Measurements from ENCODE around the gene DSTYK. TPM values are rescaled to one million over a fixed set of nuclear protein-coding genes. Genes with fewer than 3 reads are reported as not detected.
A peak's percentile ranks its signal among the peaks of the same experiment; 100 is the strongest.
"Not testable (repeated sequence)": the region's sequence is repeated elsewhere in the genome, so short reads cannot be mapped to it uniquely, and the experiment has no call there.

DSTYK gene
- total RNA-seq, 2 experiments from 2014 or later, result 14.0 to 14.4 TPM

DNA sequence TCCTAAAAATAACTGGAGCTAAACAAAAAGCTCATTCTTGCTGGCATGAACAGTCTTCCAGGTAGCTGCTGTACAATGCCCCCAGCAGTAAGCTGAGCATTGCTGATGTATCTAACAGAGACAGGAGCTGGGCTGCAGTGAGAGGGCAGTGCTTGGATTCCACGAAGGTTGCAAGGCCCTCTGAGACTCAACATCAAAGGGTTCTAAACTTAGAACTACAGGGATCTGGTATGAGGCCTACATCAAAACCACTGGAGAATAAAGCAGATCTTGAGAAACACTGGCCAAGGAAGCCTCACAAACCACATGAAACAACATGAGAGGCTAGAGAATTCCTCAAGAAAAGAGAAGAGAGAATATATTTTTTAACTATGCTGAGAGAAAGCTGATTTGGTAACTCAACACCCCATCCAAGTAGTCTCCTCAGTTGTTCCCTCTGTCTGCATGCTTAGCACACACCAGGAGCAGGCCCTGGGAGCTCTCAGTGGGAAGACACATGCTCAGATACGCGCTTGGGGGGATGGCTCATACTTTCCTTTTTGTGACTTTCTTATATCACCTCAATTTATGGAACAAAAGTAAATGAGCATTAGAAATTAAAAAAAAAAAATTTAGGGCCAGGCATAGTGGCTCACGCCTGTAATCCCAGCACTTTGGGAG is 27.7 kb downstream of the DSTYK start:
- Mint-ChIP-seq H3K27ac (peak overlapping the region; percentile 79), H3K9me3 (no peaks in the 10 kb centered on the region), H3K4me1 (peaks cover 58% of the 10 kb centered on the region), H3K36me3 (peaks cover 54% of the 10 kb centered on the region), H3K27me3 (no peaks in the 10 kb centered on the region), H3K4me3 (peak overlapping the region; percentile 42)
- DNase-seq, result peak; percentile 21

DNA sequence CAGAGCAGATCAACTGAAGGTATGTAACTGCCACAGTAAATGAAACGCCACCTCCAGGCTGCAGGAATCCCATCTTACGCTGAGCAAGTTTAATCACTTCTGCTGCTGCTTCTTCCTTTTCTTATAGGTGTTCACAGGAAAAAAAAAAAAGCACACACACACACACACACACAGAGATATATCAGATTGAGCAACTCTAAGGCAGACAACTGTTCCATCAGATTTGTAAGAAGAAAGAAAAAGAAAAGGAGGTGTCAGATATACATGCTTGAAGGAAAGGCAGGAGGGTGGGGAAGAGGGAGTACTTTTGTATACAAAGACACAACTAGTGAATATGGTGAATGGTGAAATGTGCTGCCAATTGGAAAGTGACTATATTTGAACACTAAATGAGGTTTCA is 28.6 kb downstream of the DSTYK start:
- Mint-ChIP-seq H3K36me3 (peaks cover 50% of the 10 kb centered on the region), H3K9me3 (no peaks in the 10 kb centered on the region), H3K4me1 (peaks cover 56% of the 10 kb centered on the region), H3K4me3 (no peak overlapping the region), H3K27ac (no peak overlapping the region), H3K27me3 (no peaks in the 10 kb centered on the region)
- DNase-seq, result no peak

DNA sequence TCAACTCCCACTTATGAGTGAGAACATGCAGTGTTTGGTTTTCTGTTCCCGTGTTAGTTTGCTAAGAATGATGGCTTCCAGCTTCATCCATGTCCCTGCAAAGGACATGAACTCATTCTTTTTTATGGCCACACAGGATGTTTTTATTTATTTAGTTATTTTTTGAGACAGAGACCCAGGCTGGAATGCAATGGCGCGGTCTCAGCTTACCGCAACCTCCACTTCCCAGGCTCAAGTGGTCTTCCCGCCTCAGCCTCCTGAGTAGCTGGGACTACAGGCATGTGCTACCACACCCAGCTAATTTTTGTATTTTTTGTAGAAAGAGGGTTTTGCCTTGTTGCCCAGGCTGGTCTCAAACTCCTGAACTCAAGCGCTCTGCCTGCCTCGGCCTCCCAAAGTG is 31.2 kb downstream of the DSTYK start:
- peaks cover 34% of the 10 kb centered on the region for H3K4me1 Mint-ChIP-seq
- not testable (repeated sequence) for H3K9me3 Mint-ChIP-seq, H3K27me3 Mint-ChIP-seq, H3K27ac Mint-ChIP-seq, DNase-seq, H3K4me3 Mint-ChIP-seq
- peaks cover 31% of the 10 kb centered on the region for H3K36me3 Mint-ChIP-seq

DNA sequence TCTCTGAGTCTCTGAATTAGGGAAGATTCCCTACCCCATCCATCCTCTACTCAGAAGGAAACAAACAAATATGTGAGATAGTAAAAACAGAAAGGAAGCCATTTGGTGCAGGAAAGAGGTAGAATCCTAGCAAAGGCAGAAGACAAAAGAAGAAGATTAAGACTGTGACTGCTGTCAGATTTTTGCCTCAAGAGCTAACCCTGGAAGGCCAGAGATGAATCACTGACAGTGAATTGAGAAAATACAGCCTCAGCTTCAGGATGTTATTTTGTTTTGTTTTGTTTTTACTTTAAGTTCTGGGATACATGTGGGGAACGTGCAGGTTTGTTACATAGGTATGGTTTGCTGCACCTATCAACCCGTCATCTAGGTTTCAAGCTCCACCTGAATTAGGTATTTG is 31.7 kb downstream of the DSTYK start:
- no peak for DNase-seq
- Mint-ChIP-seq H3K4me3 (no peak overlapping the region), H3K27me3 (no peaks in the 10 kb centered on the region), H3K27ac (no peak overlapping the region), H3K4me1 (peaks cover 32% of the 10 kb centered on the region), H3K9me3 (no peaks in the 10 kb centered on the region), H3K36me3 (peaks cover 32% of the 10 kb centered on the region)

DNA sequence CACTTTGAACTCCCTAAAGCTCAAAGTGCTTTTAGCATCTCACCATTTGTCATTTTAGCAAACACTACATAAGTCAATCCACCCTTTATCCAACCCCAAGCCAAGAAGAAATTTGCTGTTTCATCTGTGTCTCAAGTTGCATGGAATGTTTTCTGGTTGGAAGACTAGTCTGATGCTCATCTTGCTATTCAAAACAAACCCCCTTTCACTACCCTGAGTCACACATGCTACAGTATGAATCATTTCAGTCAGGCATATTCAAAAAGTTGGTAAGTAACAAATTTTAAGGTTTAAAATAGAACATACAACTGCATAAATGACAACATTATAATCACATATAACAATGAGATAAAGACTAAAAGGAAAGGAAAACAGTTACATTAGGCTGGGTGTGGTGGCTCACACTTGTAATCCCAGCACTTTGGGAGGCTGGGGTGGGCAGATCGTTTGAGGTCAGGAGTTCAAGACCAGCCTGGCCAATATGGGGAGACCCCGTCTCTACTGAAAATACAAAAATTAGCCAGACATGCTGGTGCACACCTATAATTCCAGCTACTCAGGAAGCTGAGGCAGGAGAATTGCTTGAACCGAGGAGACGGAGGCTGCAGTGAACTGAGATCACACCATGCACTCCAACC is 38.7 kb downstream of the DSTYK start:
- DNase-seq, result no peak
- H3K36me3 Mint-ChIP-seq, result peaks cover 31% of the 10 kb centered on the region
- no peak overlapping the region for H3K4me3 Mint-ChIP-seq
- H3K9me3 Mint-ChIP-seq, result no peaks in the 10 kb centered on the region
- peak overlapping the region; percentile 18 for H3K27ac Mint-ChIP-seq
- H3K27me3 Mint-ChIP-seq, result no peaks in the 10 kb centered on the region
- peaks cover 28% of the 10 kb centered on the region for H3K4me1 Mint-ChIP-seq

DNA sequence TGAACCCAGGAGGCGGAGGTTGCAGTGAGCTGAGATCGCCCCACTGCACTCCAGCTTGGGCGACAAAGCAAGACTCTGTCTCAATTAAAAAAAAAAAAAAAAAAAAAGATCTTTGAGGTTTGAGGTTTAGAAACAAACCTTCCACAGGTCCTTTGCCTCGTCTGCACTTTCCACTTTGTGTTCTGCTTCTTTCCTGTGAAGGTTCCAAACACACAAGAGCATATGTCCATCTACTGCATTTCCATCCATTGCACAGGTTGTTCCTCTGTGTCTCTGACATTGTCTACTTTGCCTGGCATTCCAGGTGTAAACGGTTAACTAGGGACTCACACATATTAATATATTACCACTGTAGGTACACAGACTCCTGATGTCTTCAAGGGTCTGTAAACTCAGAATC is 40.1 kb downstream of the DSTYK start:
- DNase-seq, result no peak
- no peaks in the 10 kb centered on the region for H3K27me3 Mint-ChIP-seq
- H3K9me3 Mint-ChIP-seq, result no peaks in the 10 kb centered on the region
- peaks cover 29% of the 10 kb centered on the region for H3K4me1 Mint-ChIP-seq
- H3K27ac Mint-ChIP-seq, result peak overlapping the region; percentile 68
- H3K4me3 Mint-ChIP-seq, result peak overlapping the region; percentile 55
- peaks cover 36% of the 10 kb centered on the region for H3K36me3 Mint-ChIP-seq

DNA sequence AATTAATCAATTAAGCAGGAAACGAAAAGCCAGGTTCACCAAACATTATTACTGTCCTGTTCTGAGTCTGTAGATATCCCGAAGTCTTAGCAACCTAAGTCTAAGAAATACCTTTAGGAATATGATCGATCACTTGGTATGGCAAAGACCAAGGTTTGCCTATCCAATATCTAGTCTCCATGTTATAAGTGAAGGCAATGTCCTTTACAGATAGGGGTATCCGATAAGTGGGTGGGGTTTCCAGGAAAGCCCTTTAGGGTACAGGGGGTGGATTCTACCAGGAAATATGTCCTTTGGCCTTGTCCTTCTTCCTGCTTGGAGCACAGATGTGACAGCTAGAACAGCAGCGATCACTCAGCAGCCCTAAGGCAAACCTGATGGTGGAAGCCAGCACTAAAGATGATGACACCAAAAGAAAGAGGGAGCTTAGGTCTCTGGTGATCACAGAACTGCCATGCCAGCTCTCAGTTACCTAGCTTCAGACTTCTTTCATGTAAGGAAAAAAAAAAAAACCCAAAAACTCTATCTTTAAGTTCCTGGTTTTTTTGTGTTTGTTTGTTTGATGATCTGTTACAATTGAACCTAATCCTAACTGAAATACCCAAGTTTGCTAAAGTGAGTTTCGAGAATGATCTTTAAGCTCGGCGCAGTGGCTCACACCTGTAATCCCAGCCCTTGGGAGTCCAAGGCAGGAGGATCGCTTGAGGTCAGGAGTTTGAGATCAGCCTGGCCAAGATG is 40.8 kb downstream of the DSTYK start:
- Mint-ChIP-seq H3K4me3 (no peak overlapping the region), H3K36me3 (peaks cover 36% of the 10 kb centered on the region), H3K9me3 (no peaks in the 10 kb centered on the region), H3K27ac (peak overlapping the region; percentile 68), H3K27me3 (no peaks in the 10 kb centered on the region), H3K4me1 (peaks cover 29% of the 10 kb centered on the region)
- no peak for DNase-seq

DNA sequence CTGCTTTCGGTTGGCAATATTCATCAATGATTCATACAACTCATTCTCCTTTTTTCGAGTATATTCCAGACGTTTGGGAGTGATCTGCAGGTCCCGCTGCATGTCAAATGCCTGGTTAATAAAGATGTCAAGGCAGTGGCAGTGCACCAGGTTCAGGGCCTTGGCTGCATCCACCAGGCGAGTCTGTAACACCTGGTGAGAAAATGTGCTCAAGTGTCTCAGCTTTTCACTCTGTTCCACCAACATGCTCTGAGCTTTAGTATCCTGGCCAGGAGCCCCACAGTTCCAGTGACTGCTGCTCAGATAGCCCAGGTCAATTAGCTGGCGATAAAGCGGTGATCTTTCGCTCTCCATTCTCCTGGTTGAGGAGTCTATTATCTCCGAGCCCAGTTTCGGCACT is 42.3 kb downstream of the DSTYK start:
- Mint-ChIP-seq H3K4me3 (no peak overlapping the region), H3K27ac (no peak overlapping the region), H3K36me3 (peaks cover 44% of the 10 kb centered on the region), H3K27me3 (no peaks in the 10 kb centered on the region), H3K4me1 (peaks cover 27% of the 10 kb centered on the region), H3K9me3 (no peaks in the 10 kb centered on the region)
- no peak for DNase-seq

DNA sequence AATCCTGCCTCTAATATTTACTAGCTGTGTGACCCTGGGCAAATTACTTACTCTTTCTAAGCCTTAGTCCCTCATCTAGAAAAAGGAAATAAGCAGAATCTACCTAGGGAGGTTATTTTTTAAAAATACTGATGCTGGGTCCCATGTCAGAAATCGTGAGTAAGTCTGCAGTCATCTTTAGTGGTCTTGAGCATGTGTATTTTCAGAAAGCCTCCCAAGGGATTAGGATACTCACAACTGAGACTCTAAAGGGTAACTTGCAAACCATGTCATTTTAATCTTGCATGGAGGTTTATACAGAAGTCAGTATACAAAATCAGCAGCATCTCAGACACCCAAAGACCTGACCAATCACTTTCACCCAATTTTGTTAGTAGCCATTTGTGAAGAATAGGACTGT is 43.2 kb downstream of the DSTYK start:
- Mint-ChIP-seq H3K9me3 (no peaks in the 10 kb centered on the region), H3K4me1 (peaks cover 28% of the 10 kb centered on the region), H3K27ac (peak overlapping the region; percentile 21), H3K4me3 (no peak overlapping the region), H3K27me3 (no peaks in the 10 kb centered on the region), H3K36me3 (peaks cover 52% of the 10 kb centered on the region)
- no peak for DNase-seq

DNA sequence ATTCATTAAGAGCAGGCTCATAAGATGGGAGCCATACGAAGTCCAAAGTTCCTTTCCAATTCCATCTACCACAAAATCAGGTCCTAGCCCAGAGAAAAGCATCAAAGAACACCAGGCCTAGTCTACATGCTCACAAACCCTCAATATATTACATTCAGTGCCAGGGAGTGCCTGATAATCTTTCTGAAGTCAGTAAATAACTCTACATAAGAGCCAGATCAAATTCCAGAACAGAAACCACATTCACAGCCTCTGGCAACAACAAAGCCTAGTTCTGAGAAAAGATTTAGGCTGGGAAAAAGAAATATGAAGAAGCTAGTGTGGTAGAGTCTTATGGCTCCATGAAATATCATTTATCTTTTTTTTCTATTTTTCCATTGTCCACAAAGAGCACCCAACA is 49.2 kb downstream of the DSTYK start:
- DNase-seq, result no peak
- Mint-ChIP-seq H3K36me3 (peaks cover 56% of the 10 kb centered on the region), H3K9me3 (peaks cover 2% of the 10 kb centered on the region), H3K4me3 (no peak overlapping the region), H3K27me3 (no peaks in the 10 kb centered on the region), H3K4me1 (peaks cover 7% of the 10 kb centered on the region), H3K27ac (no peak overlapping the region)

DNA sequence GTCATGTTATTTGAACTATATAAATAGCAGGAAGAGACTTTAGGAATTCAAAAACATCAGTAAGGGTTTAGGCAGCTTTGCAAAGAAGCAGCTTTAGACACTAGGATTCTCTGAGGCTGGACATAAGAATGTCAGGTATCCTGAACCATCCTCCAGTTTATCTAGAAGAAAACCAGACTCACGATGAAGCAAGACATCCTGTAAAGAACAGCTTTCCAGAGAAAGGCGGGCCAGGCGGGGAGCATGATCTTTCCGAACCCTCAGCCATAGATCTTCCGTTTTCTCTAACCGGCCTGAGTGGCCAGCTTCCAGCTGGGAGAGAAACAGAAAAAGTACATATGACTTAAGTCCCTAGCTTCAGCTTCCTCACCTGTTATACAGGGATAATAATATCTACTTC is 50.4 kb downstream of the DSTYK start:
- Mint-ChIP-seq H3K27me3 (no peaks in the 10 kb centered on the region), H3K4me1 (peaks cover 5% of the 10 kb centered on the region), H3K9me3 (peaks cover 11% of the 10 kb centered on the region), H3K4me3 (no peak overlapping the region), H3K27ac (no peak overlapping the region), H3K36me3 (peaks cover 64% of the 10 kb centered on the region)
- no peak for DNase-seq

DNA sequence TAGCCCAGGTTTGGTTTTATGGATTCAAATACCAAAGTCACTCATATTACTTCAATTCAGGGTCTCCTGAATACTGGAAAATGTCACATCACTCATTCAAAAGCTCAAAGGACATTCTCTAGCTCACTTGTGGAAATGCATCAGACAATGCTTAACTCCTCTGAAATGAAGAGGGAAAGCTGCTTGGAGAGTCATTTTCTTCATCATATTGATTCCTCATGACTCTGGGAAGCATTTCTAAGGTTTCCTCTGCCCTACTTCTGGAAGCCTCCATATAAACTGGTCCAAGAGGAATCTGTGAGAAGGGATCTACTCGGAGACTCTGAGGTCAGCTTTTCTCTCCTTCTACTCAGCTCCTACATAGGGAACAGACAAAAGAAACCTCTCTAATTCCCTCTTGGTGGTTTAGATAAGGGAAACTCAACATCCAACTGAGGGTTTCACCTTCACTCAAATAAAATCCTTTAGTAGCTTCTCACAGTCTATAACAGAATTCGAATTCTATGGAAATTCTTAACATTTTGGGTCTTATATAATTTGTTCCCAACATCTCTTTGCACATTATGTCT is 53.4 kb downstream of the DSTYK start:
- Mint-ChIP-seq H3K4me1 (no peaks in the 10 kb centered on the region), H3K9me3 (peaks cover 14% of the 10 kb centered on the region), H3K27ac (no peak overlapping the region), H3K4me3 (no peak overlapping the region), H3K27me3 (no peaks in the 10 kb centered on the region), H3K36me3 (peaks cover 68% of the 10 kb centered on the region)
- no peak for DNase-seq

DNA sequence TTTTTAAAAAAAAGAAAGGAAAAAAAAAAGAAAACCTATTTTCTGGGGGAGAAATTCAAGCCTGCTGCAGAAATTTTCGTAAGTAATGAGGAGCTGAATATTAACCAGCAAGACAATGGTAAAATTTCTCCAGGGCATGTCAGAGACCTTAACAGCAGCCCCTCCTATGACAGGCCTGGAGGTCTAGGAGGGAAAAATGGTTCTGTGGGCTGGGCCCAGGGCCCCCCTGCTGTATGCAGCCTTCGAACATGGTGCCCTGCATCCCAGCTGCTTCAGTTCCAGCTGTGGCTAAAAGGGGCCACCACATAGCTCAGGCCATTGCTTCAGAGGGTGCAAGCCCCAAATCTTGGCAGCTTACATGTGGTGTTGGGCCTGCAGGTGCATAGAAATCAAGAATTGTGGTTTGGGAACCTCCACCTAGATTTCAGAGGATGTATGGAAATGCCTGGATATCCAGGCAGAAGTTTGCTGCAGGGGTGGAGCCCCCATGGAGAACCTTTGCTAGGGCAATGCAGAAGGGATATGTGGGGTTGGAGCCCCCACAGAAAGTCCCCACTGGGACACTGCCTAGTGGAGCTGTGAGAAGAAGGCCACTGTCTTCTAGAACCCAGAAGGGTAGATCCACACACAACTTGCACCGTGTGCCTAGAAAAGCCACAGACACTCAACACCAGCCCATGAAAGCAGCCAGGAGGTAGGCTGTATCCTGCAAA is 55.7 kb downstream of the DSTYK start:
- peaks cover 14% of the 10 kb centered on the region for H3K9me3 Mint-ChIP-seq
- peaks cover 59% of the 10 kb centered on the region for H3K36me3 Mint-ChIP-seq
- DNase-seq, H3K4me3 Mint-ChIP-seq, H3K4me1 Mint-ChIP-seq, H3K27ac Mint-ChIP-seq, H3K27me3 Mint-ChIP-seq: not testable (repeated sequence)

DNA sequence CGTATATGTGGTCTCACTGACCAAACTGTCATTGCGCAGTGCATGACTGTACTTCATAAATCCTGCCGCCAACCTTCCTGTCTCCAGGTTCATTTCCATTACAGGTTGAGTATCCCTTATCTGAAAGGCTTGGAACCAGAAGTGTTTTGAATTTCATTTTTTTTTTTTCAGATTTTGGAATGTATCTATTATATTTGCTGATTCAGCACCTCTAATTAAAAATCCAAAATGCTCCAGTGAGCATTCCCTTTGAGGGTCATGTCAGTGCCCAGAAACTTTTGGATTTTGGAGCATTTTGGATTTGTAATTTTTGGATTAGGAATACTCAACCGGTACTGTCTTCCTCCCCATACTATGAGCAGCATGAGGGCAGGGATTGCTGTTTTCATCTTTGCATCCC is 59.0 kb downstream of the DSTYK start:
- Mint-ChIP-seq H3K36me3 (peaks cover 48% of the 10 kb centered on the region), H3K27ac (no peak overlapping the region), H3K4me1 (no peaks in the 10 kb centered on the region), H3K9me3 (peaks cover 12% of the 10 kb centered on the region), H3K4me3 (no peak overlapping the region), H3K27me3 (no peaks in the 10 kb centered on the region)
- no peak for DNase-seq
